GM12878 (cell line): Measurements from ENCODE around the gene RRP1B. TPM values are rescaled to one million over a fixed set of nuclear protein-coding genes. Genes with fewer than 3 reads are reported as not detected.
A peak's percentile ranks its signal among the peaks of the same experiment; 100 is the strongest.

Experiments used
- ATAC-seq: fragments of 200-7000 bp; cut with Tn5 transposase; 3 replicates; pipeline ENCODE4 v1.9.1; 2020; ENCODE audit warnings: mild to moderate bottlenecking, moderate library complexity
- BruUV-seq: library from RNA; stranded (reverse); fragments of 400-500 nt; replicated peaks from 2 replicates; lab custom pipeline; 2021; lab: Mats Ljungman, UMichigan
- CTCF ChIA-PET: fragments of 300-600 bp; sonication (Branson Sonifier 250); formaldehyde crosslinking; extraction: SDS; loops from one replicate; lab custom pipeline; 2021; ENCODE audit warnings: inconsistent platforms; lab: Yijun Ruan, JAX
- POLR2A ChIA-PET: fragments of 350-600 bp; formaldehyde crosslinking; extraction: SDS; loops from one replicate; lab custom pipeline; 2021; ENCODE audit warnings: inconsistent platforms; lab: Charles Lee
- RAD21 ChIA-PET: fragments of 300-600 bp; sonication (Branson Sonifier 250); formaldehyde crosslinking; loops from one replicate; lab custom pipeline; 2023; ENCODE audit warnings: antibody characterized with exemption; ENCODE audit not compliant: unreplicated experiment; lab: Charles Lee
- SMC1A ChIA-PET: fragments of 300-600 bp; sonication (Branson Sonifier 250); formaldehyde crosslinking; loops from one replicate; lab custom pipeline; 2023; ENCODE audit not compliant: unreplicated experiment, uncharacterized antibody; lab: Charles Lee
- DNase-seq: peaks from one replicate; pipeline ENCODE4 v3.0.0-alpha.2; 2011; ENCODE audit warnings: low read depth, low spot score
- FAIRE-seq: peaks from 3 replicates; lab custom pipeline; 2011; peaks lifted over from hg19 to GRCh38; lab: Jason Lieb, UNC
- H2AFZ ChIP-seq: 2 replicates; pipeline ENCODE4 v1.6.0; 2011; ENCODE audit warnings: low read depth, low read length, control low read depth; ENCODE audit not compliant: control insufficient read depth
- H3K27ac ChIP-seq: 2 replicates; pipeline ENCODE4 v1.5.1; 2011; ENCODE audit warnings: control low read depth; ENCODE audit not compliant: control insufficient read depth, insufficient read depth
- H3K27me3 ChIP-seq, 2 experiments: replicated peaks in 1 of 2; 2 replicates each; pipeline versions ENCODE4 v1.6.0 to v1.6.1; 2011; ENCODE audit warnings: low read length in 1 of 2; ENCODE audit not compliant: control insufficient read depth in 2 of 2, insufficient read depth in 2 of 2
- H3K36me3 ChIP-seq, 2 experiments: 2 replicates each; pipeline ENCODE4 v1.5.1; 2011; ENCODE audit warnings: low read length in 1 of 2; ENCODE audit not compliant: control insufficient read depth in 2 of 2, insufficient read depth in 2 of 2
- H3K4me1 ChIP-seq: 2 replicates; pipeline ENCODE4 v1.6.1; 2011; ENCODE audit warnings: mild to moderate bottlenecking, low read length, moderate library complexity, mixed read lengths; ENCODE audit not compliant: control insufficient read depth, insufficient read depth
- H3K4me2 ChIP-seq: 2 replicates; pipeline ENCODE4 v1.6.0; 2011; ENCODE audit warnings: control low read depth; ENCODE audit not compliant: control insufficient read depth, insufficient read depth
- H3K4me3 ChIP-seq: fragments of 200-600 bp; sonication (generic); 2 replicates; pipeline ENCODE4 v1.5.1; 2016
- H3K79me2 ChIP-seq: 2 replicates; pipeline ENCODE4 v1.6.0; 2011; ENCODE audit warnings: low read length; ENCODE audit not compliant: control insufficient read depth, insufficient read depth
- H3K9ac ChIP-seq: 2 replicates; pipeline ENCODE4 v1.8.0; 2011; ENCODE audit warnings: low read length, control low read depth, mixed read lengths; ENCODE audit not compliant: control insufficient read depth, insufficient read depth
- H3K9me3 ChIP-seq: replicated peaks from 3 replicates; pipeline ENCODE4 v1.5.1; 2011; ENCODE audit warnings: mild to moderate bottlenecking, low read length; ENCODE audit not compliant: control insufficient read depth, insufficient read depth
- H4K20me1 ChIP-seq: 2 replicates; pipeline ENCODE4 v1.6.0; 2011; ENCODE audit not compliant: control insufficient read depth, insufficient read depth
- ASH2L ChIP-seq: fragments of 300-600, 200-600 bp; sonication (generic); IDR thresholded peaks from 2 replicates; pipeline ENCODE4 v1.6.1; 2017; ENCODE audit warnings: low read depth, mild to moderate bottlenecking, borderline replicate concordance
- BHLHE40 ChIP-seq, 2 experiments: fragments of 450-650 bp in 1 of 2; IDR thresholded peaks; 2 replicates each; pipeline ENCODE4 v1.6.1; 2011 to 2017; ENCODE audit warnings: low read depth in 2 of 2, borderline replicate concordance in 1 of 2, improper control_type of control experiment in 1 of 2, low read length in 1 of 2, mild to moderate bottlenecking in 1 of 2
- CHD4 ChIP-seq: fragments of 200-600 bp; sonication (generic); IDR thresholded peaks from 2 replicates; pipeline ENCODE4 v1.6.1; 2016; ENCODE audit warnings: mild to moderate bottlenecking
- DPF2 ChIP-seq: fragments of 450-650 bp; IDR thresholded peaks from 2 replicates; pipeline ENCODE4 v1.6.1; 2017; ENCODE audit warnings: mild to moderate bottlenecking
- E2F8 ChIP-seq: fragments of 450-650 bp; IDR thresholded peaks from 2 replicates; pipeline ENCODE4 v1.6.1; 2018; ENCODE audit warnings: mild to moderate bottlenecking, low read depth, moderate library complexity; ENCODE audit not compliant: partially characterized antibody
- E4F1 ChIP-seq: fragments of 450-650 bp; IDR thresholded peaks from 2 replicates; pipeline ENCODE4 v1.6.1; 2018; ENCODE audit warnings: borderline replicate concordance, mild to moderate bottlenecking; ENCODE audit not compliant: partially characterized antibody
- ELK1 ChIP-seq: IDR thresholded peaks from 2 replicates; pipeline ENCODE4 v1.6.1; 2012; ENCODE audit warnings: low read depth, low read length, improper control_type of control experiment
- JUND ChIP-seq: IDR thresholded peaks from 2 replicates; pipeline ENCODE4 v1.6.1; 2012; ENCODE audit warnings: low read depth, mild to moderate bottlenecking, low read length, improper control_type of control experiment, moderate library complexity
- KLF5 ChIP-seq: fragments of 450-650 bp; IDR thresholded peaks from 2 replicates; pipeline ENCODE4 v1.6.1; 2014; ENCODE audit warnings: mild to moderate bottlenecking; ENCODE audit not compliant: partially characterized antibody
- NFYA ChIP-seq: IDR thresholded peaks from 2 replicates; pipeline ENCODE4 v1.6.1; 2011; ENCODE audit warnings: low read depth, mild to moderate bottlenecking, low read length, improper control_type of control experiment, borderline replicate concordance
- RAD21 ChIP-seq: IDR thresholded peaks from 2 replicates; pipeline ENCODE4 v1.6.1; 2011; ENCODE audit warnings: mild to moderate bottlenecking, low read depth, low read length, moderate library complexity; ENCODE audit not compliant: insufficient read depth
- SMAD5 ChIP-seq: IDR thresholded peaks from 2 replicates; pipeline ENCODE4 v1.6.1; 2016; ENCODE audit warnings: antibody characterized with exemption, low read depth
- TCF12 ChIP-seq: IDR thresholded peaks from 2 replicates; pipeline ENCODE4 v1.6.1; 2011; ENCODE audit warnings: low read depth, mild to moderate bottlenecking, low read length
- TCF3 ChIP-seq: IDR thresholded peaks from 2 replicates; pipeline ENCODE4 v1.6.1; 2012; ENCODE audit warnings: low read depth, mild to moderate bottlenecking, low read length, borderline replicate concordance; ENCODE audit not compliant: insufficient read depth
- ZBED1 ChIP-seq: IDR thresholded peaks from 2 replicates; pipeline ENCODE4 v1.6.1; 2016; ENCODE audit warnings: borderline replicate concordance
- ZBTB33 ChIP-seq: fragments of 450-650 bp; IDR thresholded peaks from 2 replicates; pipeline ENCODE4 v1.6.1; 2017; ENCODE audit warnings: mild to moderate bottlenecking
- WGBS: methylation state at CpG from one replicate; pipeline ENCODE4 v1.1.6; 2016; ENCODE audit warnings: low lambda C conversion rate; ENCODE audit not compliant: insufficient replicate concordance, insufficient coverage; ENCODE audit errors: missing lambda C conversion rate; 5-methylcytosine and 5-hydroxymethylcytosine counted together
- in situ Hi-C: fragments of 300-500 bp; cut with MboI; formaldehyde crosslinking; loops from 9 replicates; pipeline ENCODE4 v1.14.3; 2018; ENCODE audit warnings: mixed read lengths
- intact Hi-C: fragments of 100-400 bp; cut with micrococcal nuclease; formaldehyde crosslinking; loops from one replicate; pipeline ENCODE4 v1.14.2; 2022; ENCODE audit not compliant: unreplicated experiment
- polyA plus RNA-seq, 11 experiments: library from polyadenylated mRNA; depleted of rRNA in 4 of 11; unstranded in 6 of 11; stranded (reverse) in 5 of 11; fragments of >200 nt; fragmentation: Nextera tagmentation in 4 of 11; fragmentation: Illumina TruSeq in 1 of 11; extraction: Ambion mirVana in 4 of 11; extraction: Trizol in 1 of 11; gene quantifications; 1 replicate in 1 of 11; 2 replicates in 10 of 11; pipeline versions ENCODE4 v1.2.1 to v1.2.3, GENCODE V29; 2011 to 2016; ENCODE audit warnings: inconsistent platforms in 2 of 11, missing spikeins in 2 of 11, low read depth in 1 of 11
- total RNA-seq, 4 experiments: library from RNA; depleted of rRNA in 3 of 4; stranded (reverse); fragments of >200 nt in 3 of 4; fragmentation: Illumina TruSeq in 1 of 4; extraction: Trizol in 1 of 4; gene quantifications; 2 replicates each; pipeline versions ENCODE4 v1.2.1 to v1.2.3, GENCODE V29; 2013 to 2021

RRP1B gene
- total and polyA plus RNA-seq, 10 of the 15 experiments (the other 5 are each of a cell fraction or from before 2014, with no cell fraction given): 8.1 to 57.4 (median 38.1) TPM

- TF ChIP-seq ZBTB33: no peak
- no peak for TF ChIP-seq DPF2
- TF ChIP-seq E2F8: no peak
- no peak for TF ChIP-seq BHLHE40 (IDR thresholded peaks at IDR 0.05; ENCODE audit: borderline replicate concordance in 1 of 2, low read depth in 2 of 2, low read length in 1 of 2)
- TF ChIP-seq NFYA: no peak
- no peak for TF ChIP-seq TCF12
- TF ChIP-seq KLF5: no peak
- no peak for TF ChIP-seq CHD4
- TF ChIP-seq, all 136 proteins: peak for 0
These were observed 84.6 kb downstream of the RRP1B start (continued) for GRCh38 chr21:43743947-43744346.

- H3K4me1 ChIP-seq: no peaks in the 10 kb centered on the region
- DNase-seq: no peak
- BruUV-seq: TSS peak; percentile 55
- no peak overlapping the region for H3K4me2 ChIP-seq
- H3K79me2 ChIP-seq: no peaks in the 10 kb centered on the region
- FAIRE-seq: no peak
- no peaks in the 10 kb centered on the region for H3K27me3 ChIP-seq
- H2AFZ ChIP-seq: no peak overlapping the region
- H3K9me3 ChIP-seq: no peaks in the 10 kb centered on the region
- no peaks in the 10 kb centered on the region for H4K20me1 ChIP-seq
- peaks cover 18 to 30% of the 10 kb centered on the region in 2 experiments; a peak in 3 of 4 replicates for H3K36me3 ChIP-seq
- in situ Hi-C loops (no loop called here), intact Hi-C loops (no loop called here)
- TF ChIP-seq TCF3 (no peak), RAD21 (no peak), SMAD5 (no peak), JUND (no peak), E4F1 (no peak), ZBED1 (no peak), ASH2L (no peak), ELK1 (no peak)
- H3K4me3 ChIP-seq: no peak overlapping the region
- ChIA-PET RAD21 (no interaction called here), CTCF (no interaction called here), SMC1A (no interaction called here), POLR2A (no interaction called here)
- WGBS: 93% methylated on average over 18 of the region's 18 CpGs
- no peak for ATAC-seq
- H3K27ac ChIP-seq: no peak overlapping the region
- H3K9ac ChIP-seq: no peak overlapping the region
These were observed 85.4 kb downstream of the RRP1B start for GRCh38 chr21:43744725-43745124.
